HUES64 (cell line): Measurements from ENCODE around the gene CEPT1.

ENCODE experiments used
- H3K27ac ChIP-seq: 2 replicates; pipeline ENCODE4 v1.7.0; 2013; ENCODE audit warnings: low read depth, low read length, inconsistent platforms
- H3K27me3 ChIP-seq: 2 replicates; pipeline ENCODE4 v1.6.1; 2013; ENCODE audit warnings: mild to moderate bottlenecking, low read length; ENCODE audit not compliant: insufficient read depth
- H3K36me3 ChIP-seq: 2 replicates; pipeline ENCODE4 v1.6.1; 2013; ENCODE audit warnings: mild to moderate bottlenecking, low read length; ENCODE audit not compliant: insufficient read depth
- H3K4me1 ChIP-seq: 2 replicates; pipeline ENCODE4 v1.6.1; 2013; ENCODE audit warnings: mild to moderate bottlenecking, low read length, moderate library complexity; ENCODE audit not compliant: insufficient read depth
- H3K4me3 ChIP-seq: 2 replicates; pipeline ENCODE4 v1.5.1; 2013; ENCODE audit warnings: mild to moderate bottlenecking, low read length, moderate library complexity
- H3K9ac ChIP-seq: 2 replicates; pipeline ENCODE4 v1.6.1; 2013; ENCODE audit warnings: mild to moderate bottlenecking, low read depth, low read length
- H3K9me3 ChIP-seq: 2 replicates; pipeline ENCODE4 v1.6.1; 2013; ENCODE audit warnings: low read depth, low read length; ENCODE audit not compliant: insufficient read depth
- WGBS: fragments of 150-250, 120-280 bp; methylation state at CpG from one replicate; pipeline ENCODE4 v1.1.7; 2013; ENCODE audit warnings: missing lambda C conversion rate; 5-methylcytosine and 5-hydroxymethylcytosine counted together

The CEPT1 gene

DNA sequence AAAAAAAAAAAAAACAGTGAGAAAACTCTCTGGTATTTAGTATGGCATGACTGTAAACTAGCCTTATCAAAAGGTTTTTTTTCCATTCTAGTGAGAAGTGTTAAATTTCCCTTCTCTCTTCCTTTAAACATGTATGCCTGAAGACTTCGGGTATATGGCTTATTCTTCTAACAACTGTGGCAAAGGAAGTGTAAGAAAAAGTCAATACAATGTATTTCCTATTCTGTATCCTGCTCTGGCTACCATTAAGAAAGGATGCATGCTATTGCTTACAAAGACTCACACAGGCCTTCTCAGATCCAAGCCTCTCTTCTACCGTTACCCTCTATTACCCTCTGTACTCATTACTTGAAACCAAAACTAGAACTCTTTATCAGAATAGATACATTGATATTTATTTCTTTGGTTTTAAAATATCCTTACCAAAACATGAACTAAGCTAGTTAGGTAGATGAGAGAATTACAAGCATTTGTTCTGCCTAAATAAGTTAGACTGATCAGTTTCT lies 8.4 kb downstream of the CEPT1 start:
- no peaks in the 10 kb centered on the region; the same call in 1 of the 2 replicates for H3K9me3 ChIP-seq
- no peak overlapping the region for H3K9ac ChIP-seq
- H3K4me1 ChIP-seq: no peaks in the 10 kb centered on the region
- 90% methylated on average over 1 of the region's 2 CpGs for WGBS
- H3K27me3 ChIP-seq: no peaks in the 10 kb centered on the region
- H3K27ac ChIP-seq: no peak overlapping the region
- no peak overlapping the region for H3K4me3 ChIP-seq
- peaks cover 57% of the 10 kb centered on the region for H3K36me3 ChIP-seq

DNA sequence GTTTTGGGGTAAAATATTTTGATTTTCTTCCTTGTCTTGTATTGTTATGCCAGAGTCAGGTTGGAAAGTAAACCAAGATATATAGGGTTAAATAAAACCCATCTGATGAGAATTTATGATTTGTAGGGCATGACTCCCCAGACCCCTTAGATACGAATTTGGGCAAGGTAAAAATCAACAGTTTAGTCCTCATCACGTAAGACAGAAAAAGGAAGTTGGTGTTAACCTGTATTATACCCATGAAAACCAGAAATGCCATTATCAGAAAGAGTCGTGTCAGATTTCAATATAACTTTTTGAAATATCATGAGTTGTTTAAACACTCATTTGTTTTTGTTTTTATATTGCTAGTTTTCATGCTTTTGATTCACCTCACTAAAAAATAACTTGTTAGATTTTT lies 11.8 kb downstream of the CEPT1 start:
- H3K9ac ChIP-seq: no peak overlapping the region
- H3K27ac ChIP-seq: no peak overlapping the region
- no peaks in the 10 kb centered on the region; the same call in 1 of the 2 replicates for H3K9me3 ChIP-seq
- peaks cover 83% of the 10 kb centered on the region for H3K36me3 ChIP-seq
- no peaks in the 10 kb centered on the region for H3K27me3 ChIP-seq
- H3K4me1 ChIP-seq: no peaks in the 10 kb centered on the region
- H3K4me3 ChIP-seq: no peak overlapping the region
- WGBS: 98% methylated on average over 3 of the region's 3 CpGs

DNA sequence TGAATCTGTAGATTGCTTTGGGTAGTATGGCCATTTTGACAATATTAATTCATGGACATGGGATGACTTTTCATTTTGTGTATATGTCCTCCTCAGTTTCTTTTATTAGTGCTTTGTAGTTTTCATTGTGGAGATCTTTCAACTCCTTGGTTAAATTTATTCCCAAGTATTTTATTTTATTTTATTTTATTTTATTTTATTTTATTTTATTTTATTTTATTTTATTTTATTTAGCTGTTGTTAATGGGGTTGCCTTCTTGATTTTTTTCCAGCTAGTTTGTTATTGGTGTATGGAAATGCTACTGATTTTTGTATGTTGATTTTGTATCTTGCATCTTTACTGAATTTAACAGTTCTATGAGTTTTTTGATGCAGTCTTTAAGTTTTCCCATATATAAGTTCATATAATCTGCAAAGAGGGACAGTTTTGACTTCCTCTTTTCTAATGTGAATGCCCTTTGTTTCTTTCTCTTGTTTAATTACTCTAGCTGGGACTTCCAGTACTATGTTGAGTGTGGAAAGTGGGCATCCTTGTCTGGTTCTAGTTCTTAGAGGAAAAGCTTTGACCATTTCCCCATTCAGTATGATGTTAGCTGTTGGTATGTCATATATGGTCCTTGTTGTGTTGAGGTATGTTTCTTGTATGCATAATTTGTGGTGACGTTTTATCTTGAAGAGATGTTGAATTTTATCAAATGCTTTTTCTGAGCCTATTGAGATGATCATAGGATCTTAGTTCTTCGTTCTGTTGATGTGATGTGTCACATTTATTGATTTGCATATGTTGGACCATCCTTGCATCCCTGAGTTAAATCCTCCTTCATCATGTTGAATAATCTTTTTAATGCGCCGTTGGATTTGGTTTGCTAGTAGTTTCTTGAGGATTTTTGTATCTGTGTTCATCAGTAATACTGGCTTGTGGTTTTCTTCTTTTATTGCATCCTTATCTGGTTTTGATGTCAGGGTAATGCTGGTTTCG lies 14.3 kb downstream of the CEPT1 start:
- no peaks in the 10 kb centered on the region for H3K4me1 ChIP-seq
- no peak overlapping the region for H3K4me3 ChIP-seq
- H3K27ac ChIP-seq: no peak overlapping the region
- peaks cover 77% of the 10 kb centered on the region for H3K36me3 ChIP-seq
- H3K9me3 ChIP-seq: no peaks in the 10 kb centered on the region; the same call in 1 of the 2 replicates
- 96% methylated on average over 5 of the region's 5 CpGs for WGBS
- no peak overlapping the region for H3K9ac ChIP-seq
- no peaks in the 10 kb centered on the region for H3K27me3 ChIP-seq

DNA sequence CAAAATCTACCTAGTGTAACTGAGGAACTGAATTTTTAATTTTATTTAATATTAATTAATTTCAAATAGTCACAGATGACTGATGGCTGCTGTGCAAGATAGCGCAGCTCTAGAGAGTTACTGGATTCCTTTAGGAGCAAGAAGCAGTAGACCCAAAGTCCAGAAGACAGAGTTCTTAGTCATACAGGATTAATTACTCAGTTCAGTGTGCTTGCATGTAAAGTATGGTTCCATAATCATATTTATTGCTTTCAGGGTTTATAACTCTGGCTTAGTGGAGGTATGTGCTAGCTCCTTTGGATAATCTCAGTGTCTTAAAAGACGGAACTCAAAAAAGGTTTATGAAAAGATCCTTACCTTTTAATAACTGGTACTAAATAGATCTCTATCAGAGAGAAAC lies 17.4 kb downstream of the CEPT1 start:
- H3K36me3 ChIP-seq: peaks cover 82% of the 10 kb centered on the region

DNA sequence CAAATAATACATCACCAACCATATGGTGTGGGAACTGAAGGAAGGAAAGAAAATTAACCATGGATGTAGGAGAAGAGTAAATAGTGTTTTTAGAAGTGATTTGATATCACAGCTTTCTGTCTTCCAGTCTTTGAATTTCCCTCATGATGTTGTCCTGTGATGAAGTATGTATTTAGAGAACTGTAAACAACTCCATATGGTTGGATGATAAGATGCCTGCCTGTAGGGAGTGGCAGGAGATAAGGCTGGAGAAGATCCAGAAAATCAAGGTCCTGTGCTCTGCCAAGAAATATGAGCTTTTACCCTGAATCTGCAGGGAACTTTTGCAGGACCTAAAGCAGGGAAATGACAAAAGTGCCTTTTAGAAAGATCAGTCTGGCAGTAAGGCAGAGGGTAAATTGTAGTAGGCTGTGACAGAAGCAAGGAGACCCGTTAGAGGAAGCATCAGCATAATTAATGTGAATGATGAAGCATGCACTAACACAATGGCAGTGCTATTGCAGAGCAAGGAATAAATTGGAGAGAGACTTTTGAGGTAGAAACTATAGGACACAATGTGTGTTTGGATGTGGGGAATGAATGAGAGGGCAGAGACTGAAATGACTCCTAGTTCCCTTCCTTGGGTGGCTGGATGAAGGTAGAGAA lies 21.9 kb downstream of the CEPT1 start:
- H3K4me3 ChIP-seq: no peak overlapping the region
- WGBS: 71% methylated on average over 1 of the region's 1 CpG
- peaks cover 77% of the 10 kb centered on the region for H3K36me3 ChIP-seq
- no peaks in the 10 kb centered on the region for H3K9me3 ChIP-seq
- H3K9ac ChIP-seq: no peak overlapping the region
- H3K4me1 ChIP-seq: no peaks in the 10 kb centered on the region
- H3K27me3 ChIP-seq: no peaks in the 10 kb centered on the region
- no peak overlapping the region for H3K27ac ChIP-seq

More for the DNA sequence above, 17.4 kb downstream of the CEPT1 start:
- Histone ChIP-seq H3K4me1 (no peaks in the 10 kb centered on the region), H3K9ac (no peak overlapping the region), H3K27ac (no peak overlapping the region), H3K4me3 (no peak overlapping the region), H3K27me3 (no peaks in the 10 kb centered on the region), H3K9me3 (no peaks in the 10 kb centered on the region; the same call in 1 of the 2 replicates)
- WGBS: 96% methylated on average over 1 of the region's 2 CpGs

DNA sequence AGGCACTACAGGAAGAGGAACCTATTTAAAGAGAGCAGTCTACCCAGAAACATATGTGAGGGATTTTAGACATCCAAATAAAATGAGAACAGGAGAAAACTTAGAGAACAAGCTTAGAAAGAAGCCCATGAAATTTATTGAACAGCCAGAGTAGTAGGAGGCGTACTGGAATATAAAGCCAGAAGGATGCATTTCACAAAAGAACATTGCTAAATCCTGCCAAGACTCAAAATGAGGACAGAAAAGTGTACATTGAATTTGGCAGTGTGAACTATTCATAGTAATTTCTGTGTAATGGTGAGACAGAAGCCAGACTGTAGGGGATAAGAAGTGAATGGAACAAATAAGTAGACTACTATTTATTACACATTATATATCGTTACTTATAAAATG lies 22.5 kb downstream of the CEPT1 start:
- WGBS: 95% methylated on average over 2 of the region's 2 CpGs

DNA sequence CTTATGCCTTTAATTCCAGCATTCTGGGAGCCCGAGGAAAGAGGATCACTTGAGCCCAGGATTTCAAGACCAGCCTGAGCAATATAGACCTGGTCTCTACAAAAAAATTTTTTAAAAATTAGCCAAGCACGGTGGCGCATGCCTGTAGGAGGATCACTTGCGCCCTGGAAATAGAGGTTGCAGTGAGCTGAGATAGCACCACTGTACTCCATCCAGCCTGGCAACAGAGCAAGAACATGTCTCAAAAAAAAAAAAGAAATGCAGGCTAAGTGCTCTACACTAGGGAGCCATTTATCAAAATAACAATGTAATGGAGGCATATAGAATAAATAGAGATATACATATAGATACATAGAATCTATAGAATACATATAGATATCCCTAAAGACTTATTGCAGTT lies 23.3 kb downstream of the CEPT1 start:
- 97% methylated on average over 4 of the region's 4 CpGs for WGBS
- Histone ChIP-seq H3K27me3 (no peaks in the 10 kb centered on the region), H3K9ac (no peak overlapping the region), H3K27ac (no peak overlapping the region), H3K9me3 (no peaks in the 10 kb centered on the region), H3K4me3 (no peak overlapping the region), H3K36me3 (peaks cover 79% of the 10 kb centered on the region), H3K4me1 (no peaks in the 10 kb centered on the region)

More for the DNA sequence above, 22.5 kb downstream of the CEPT1 start:
- H3K4me1 ChIP-seq: no peaks in the 10 kb centered on the region
- no peak overlapping the region for H3K9ac ChIP-seq
- no peaks in the 10 kb centered on the region for H3K27me3 ChIP-seq
- H3K4me3 ChIP-seq: no peak overlapping the region
- no peak overlapping the region for H3K27ac ChIP-seq
- peaks cover 77% of the 10 kb centered on the region for H3K36me3 ChIP-seq
- H3K9me3 ChIP-seq: no peaks in the 10 kb centered on the region

DNA sequence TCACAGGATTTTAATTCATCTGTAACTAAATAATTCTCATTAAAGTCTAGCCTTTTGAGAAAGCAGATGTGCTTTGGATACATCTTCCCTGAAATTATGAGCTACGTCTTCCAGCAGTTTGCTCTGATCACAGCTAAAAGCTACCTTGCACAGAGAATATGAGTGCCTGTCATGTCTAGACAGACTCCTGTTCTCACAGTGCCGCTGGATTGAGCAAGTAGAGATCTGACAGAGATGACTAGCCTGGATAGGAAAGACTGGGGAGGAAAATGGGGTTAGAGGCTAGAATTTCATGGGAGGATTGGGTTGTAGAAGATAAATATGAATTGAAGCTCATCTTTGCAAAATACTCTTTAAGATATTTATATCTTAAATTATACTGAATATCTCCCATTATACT lies 24.1 kb downstream of the CEPT1 start:
- WGBS: 96% methylated on average over 2 of the region's 2 CpGs
- peaks cover 83% of the 10 kb centered on the region for H3K36me3 ChIP-seq

DNA sequence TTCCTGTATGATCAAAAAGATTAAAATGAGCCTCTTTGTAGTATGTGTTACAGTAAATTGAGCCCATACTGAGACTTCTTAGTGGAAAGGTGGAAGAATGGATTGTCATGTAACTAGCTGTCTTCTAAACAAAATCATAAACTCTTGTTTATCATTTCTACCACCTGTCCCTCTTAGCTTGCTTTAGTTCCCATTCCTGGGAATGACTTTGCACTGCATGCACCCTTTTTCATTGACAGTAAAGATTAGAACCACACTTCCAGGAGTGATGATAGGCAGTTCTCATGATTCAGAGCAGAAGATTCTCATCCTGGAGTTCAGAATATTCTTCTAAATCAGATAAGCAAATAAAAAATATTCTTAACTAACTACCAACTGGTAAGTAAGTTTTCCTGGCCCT lies 32.4 kb downstream of the CEPT1 start:
- no peaks in the 10 kb centered on the region for H3K9me3 ChIP-seq
- H3K4me1 ChIP-seq: no peaks in the 10 kb centered on the region
- no peak overlapping the region for H3K9ac ChIP-seq
- no peak overlapping the region for H3K27ac ChIP-seq
- no peaks in the 10 kb centered on the region for H3K27me3 ChIP-seq
- no peak overlapping the region for H3K4me3 ChIP-seq
- peaks cover 66% of the 10 kb centered on the region for H3K36me3 ChIP-seq

More for the DNA sequence above, 24.1 kb downstream of the CEPT1 start:
- no peaks in the 10 kb centered on the region for H3K4me1 ChIP-seq
- H3K27ac ChIP-seq: no peak overlapping the region
- H3K9ac ChIP-seq: no peak overlapping the region
- no peaks in the 10 kb centered on the region for H3K9me3 ChIP-seq
- no peaks in the 10 kb centered on the region for H3K27me3 ChIP-seq
- no peak overlapping the region for H3K4me3 ChIP-seq

DNA sequence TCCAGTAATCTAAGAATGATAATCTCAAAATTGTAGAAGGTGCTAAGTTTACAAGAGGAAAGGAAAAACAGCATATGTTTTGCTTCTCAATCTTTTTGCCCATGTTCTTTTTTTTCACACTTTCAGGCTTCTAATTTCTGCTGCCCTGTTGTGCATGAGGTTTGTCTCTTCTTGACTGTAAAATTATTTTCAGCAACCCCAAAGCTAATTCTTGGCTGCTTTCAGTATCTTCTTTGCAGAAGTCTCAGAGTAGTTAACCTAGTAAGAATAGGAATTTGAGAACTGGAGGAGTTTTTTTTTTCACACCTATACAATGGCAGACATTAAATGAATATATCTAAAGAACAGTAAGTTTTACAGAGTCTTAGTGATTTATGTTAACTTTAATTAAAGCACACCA lies 34.0 kb downstream of the CEPT1 start:
- Histone ChIP-seq H3K4me3 (no peak overlapping the region), H3K27me3 (no peaks in the 10 kb centered on the region), H3K27ac (no peak overlapping the region), H3K9ac (no peak overlapping the region), H3K9me3 (no peaks in the 10 kb centered on the region), H3K36me3 (peaks cover 68% of the 10 kb centered on the region), H3K4me1 (no peaks in the 10 kb centered on the region)

DNA sequence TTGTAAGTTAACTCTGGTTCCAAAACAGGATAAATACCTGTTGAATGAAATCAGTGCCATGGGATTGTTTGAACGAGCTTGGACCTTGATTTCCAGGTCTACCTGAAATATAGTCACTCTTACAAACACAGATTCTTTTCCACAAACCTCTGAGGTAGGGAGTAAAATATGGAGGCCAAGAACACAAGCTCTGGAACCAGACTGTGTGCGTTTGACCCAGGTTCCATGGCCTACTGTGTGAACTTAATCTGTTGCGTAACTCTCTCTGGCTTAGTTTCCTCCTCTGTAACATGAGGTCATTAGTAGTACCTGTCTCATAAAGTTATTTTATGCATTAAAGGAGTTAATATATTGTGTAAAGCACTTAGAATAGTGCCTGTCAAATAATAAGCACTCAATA lies 35.3 kb downstream of the CEPT1 start:
- H3K4me1 ChIP-seq: no peaks in the 10 kb centered on the region
- WGBS: 96% methylated on average over 3 of the region's 3 CpGs
- H3K36me3 ChIP-seq: peaks cover 69% of the 10 kb centered on the region
- no peak overlapping the region for H3K9ac ChIP-seq
- no peaks in the 10 kb centered on the region for H3K27me3 ChIP-seq
- H3K9me3 ChIP-seq: no peaks in the 10 kb centered on the region
- H3K27ac ChIP-seq: no peak overlapping the region
- no peak overlapping the region for H3K4me3 ChIP-seq
